ENCODE results near the gene GHDC. TPM values are rescaled to one million over a fixed set of nuclear protein-coding genes. Genes with fewer than 3 reads are reported as not detected.

Gene GHDC
- total and polyA plus RNA-seq, 2 of the 8 experiments (the other 6 are each of a cell fraction or from before 2014, with no cell fraction given) = 7.4 to 8.1 TPM

DNA sequence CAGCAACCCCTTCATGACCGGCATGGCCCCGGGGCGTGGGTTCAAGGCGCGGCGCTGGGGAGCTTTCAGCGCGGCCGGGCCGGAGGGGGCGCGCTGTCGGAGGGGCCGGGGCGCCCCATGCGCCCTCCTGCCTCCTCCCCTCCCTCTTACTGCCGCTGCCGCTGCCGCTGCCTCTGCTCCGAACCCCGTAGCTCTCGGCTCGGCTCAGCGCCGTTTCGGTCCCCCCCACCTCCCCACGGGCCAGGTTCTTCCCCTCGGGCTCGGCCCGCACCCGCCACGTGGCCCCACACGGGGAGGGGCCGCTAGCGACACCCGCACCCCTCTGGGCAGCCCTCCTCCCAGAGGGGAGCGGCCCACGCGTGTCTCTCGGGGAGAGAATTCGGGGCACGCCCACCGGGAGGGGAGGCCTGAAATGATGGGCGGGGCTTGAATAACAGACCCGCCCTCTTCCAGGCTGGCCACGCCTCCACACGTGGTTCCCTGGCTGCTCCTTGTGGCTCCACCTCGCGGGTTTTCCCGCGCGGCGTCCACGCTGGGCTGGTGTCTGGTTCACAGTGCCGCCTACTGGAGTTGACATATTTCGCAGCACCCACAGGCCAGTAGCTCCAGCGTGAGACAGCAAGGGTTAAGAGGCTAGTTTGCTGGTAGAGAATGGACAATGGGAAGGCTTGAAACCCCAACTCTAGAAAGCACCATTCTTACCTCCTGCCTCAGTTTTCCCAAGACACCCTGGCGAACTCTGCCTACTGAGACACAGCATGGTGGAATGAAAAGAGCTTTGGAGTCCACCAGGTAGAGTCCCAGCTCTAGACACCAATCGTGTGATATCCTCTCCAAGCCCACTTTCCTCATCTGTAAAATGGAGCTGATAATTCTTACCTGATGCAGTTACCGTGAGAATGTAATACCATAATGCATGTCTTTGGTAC, 13.1 kb downstream of the GHDC start, which contains the start of gene KCNH4 (continued):
- TF ChIP-seq EZH2 (IDR thresholded peaks at IDR 0.05; ENCODE audit: low read depth, low read length, severe bottlenecking) = peak; percentile 4
- no peak; the same call in 1 of the 2 replicates for TF ChIP-seq SUZ12 (IDR thresholded peaks at IDR 0.05; ENCODE audit: low read length)
- no peak for TF ChIP-seq KDM5A (IDR thresholded peaks at IDR 0.05; ENCODE audit: low read length)
